HepG2 (cell line): ENCODE results near the gene DIP2C. TPM values are rescaled to one million over a fixed set of nuclear protein-coding genes. Genes with fewer than 3 reads are reported as not detected.
A peak's percentile ranks its signal among the peaks of the same experiment; 100 is the strongest.

Experiments
- ASH2L ChIP-seq: fragments of 300-600, 200-600 bp; sonication (generic); IDR thresholded peaks from 2 replicates; pipeline ENCODE4 v1.7.0; 2017; ENCODE audit warnings: low read depth, mild to moderate bottlenecking, moderate library complexity, mixed read lengths, low read length; ENCODE audit not compliant: insufficient read length
- ETV5 ChIP-seq: IDR thresholded peaks from 2 replicates; pipeline ENCODE4 v1.6.1; 2018; ENCODE audit warnings: missing biosample characterization, missing genetic modification reagents, inconsistent platforms, borderline replicate concordance
- JDP2 ChIP-seq: sonication (generic); formaldehyde crosslinking; IDR thresholded peaks from 2 replicates; pipeline ENCODE4 v1.8.1; 2022; ENCODE audit warnings: missing genetic modification reagents, borderline replicate concordance
- MIER3 ChIP-seq: IDR thresholded peaks from 2 replicates; pipeline ENCODE4 v1.6.1; 2016; ENCODE audit warnings: missing compliant biosample characterization, borderline replicate concordance
- MXD3 ChIP-seq: IDR thresholded peaks from 2 replicates; pipeline ENCODE4 v1.6.1; 2016; ENCODE audit warnings: mild to moderate bottlenecking, missing biosample characterization, missing genetic modification reagents
- NR2F6 ChIP-seq, 2 experiments: IDR thresholded peaks; 2 replicates each; pipeline ENCODE4 v1.6.1; 2016; ENCODE audit warnings: antibody characterized with exemption in 1 of 2, mild to moderate bottlenecking in 1 of 2
- PATZ1 ChIP-seq: sonication (generic); formaldehyde crosslinking; IDR thresholded peaks from 2 replicates; pipeline ENCODE4 v1.4.0; 2020; ENCODE audit warnings: missing genetic modification reagents
- PBX3 ChIP-seq: sonication (generic); formaldehyde crosslinking; IDR thresholded peaks from 2 replicates; pipeline ENCODE4 v1.8.1; 2023; ENCODE audit warnings: missing genetic modification reagents, inconsistent platforms, borderline replicate concordance
- PRMT3 ChIP-seq: sonication (generic); formaldehyde crosslinking; IDR thresholded peaks from 2 replicates; pipeline ENCODE4 v1.8.1; 2022; ENCODE audit warnings: low read depth, mild to moderate bottlenecking, moderate library complexity, missing genetic modification reagents, borderline replicate concordance
- RXRB ChIP-seq: IDR thresholded peaks from 2 replicates; pipeline ENCODE4 v1.6.1; 2016; ENCODE audit warnings: borderline replicate concordance, missing genetic modification reagents, missing compliant biosample characterization
- SIX4 ChIP-seq: sonication (generic); formaldehyde crosslinking; IDR thresholded peaks from 2 replicates; pipeline ENCODE4 v1.4.0; 2020; ENCODE audit warnings: missing genetic modification reagents
- ZBTB3 ChIP-seq: sonication (generic); formaldehyde crosslinking; IDR thresholded peaks from 2 replicates; pipeline ENCODE4 v1.4.0; 2020; ENCODE audit warnings: low read depth, mild to moderate bottlenecking, moderate library complexity, missing genetic modification reagents, borderline replicate concordance
- ZFP91 ChIP-seq: sonication (generic); formaldehyde crosslinking; IDR thresholded peaks from 2 replicates; pipeline ENCODE4 v1.9.0; 2022; ENCODE audit warnings: missing genetic modification reagents, mild to moderate bottlenecking, borderline replicate concordance
- ZKSCAN1 ChIP-seq: fragments of 150-350 bp; IDR thresholded peaks from 2 replicates; pipeline ENCODE4 v1.6.1; 2014; ENCODE audit warnings: low read length
- ZMYM3 ChIP-seq: sonication (generic); formaldehyde crosslinking; IDR thresholded peaks from 2 replicates; pipeline ENCODE4 v1.5.1; 2020; ENCODE audit warnings: mild to moderate bottlenecking, missing genetic modification reagents
- ZNF337 ChIP-seq: sonication (generic); formaldehyde crosslinking; IDR thresholded peaks from 2 replicates; pipeline ENCODE4 v1.5.1; 2020; ENCODE audit warnings: missing genetic modification reagents, low read depth, mild to moderate bottlenecking, borderline replicate concordance
- ZNF513 ChIP-seq: sonication (generic); formaldehyde crosslinking; conservative IDR thresholded peaks from 2 replicates; pipeline ENCODE4 v1.5.0; 2020; ENCODE audit warnings: missing genetic modification reagents
- ZNF563 ChIP-seq: sonication (generic); formaldehyde crosslinking; IDR thresholded peaks from 2 replicates; pipeline ENCODE4 v1.8.0; 2022; ENCODE audit warnings: mild to moderate bottlenecking, moderate library complexity, missing genetic modification reagents
- ZNF614 ChIP-seq: IDR thresholded peaks from 2 replicates; pipeline ENCODE4 v1.6.1; 2018; ENCODE audit warnings: missing biosample characterization, missing genetic modification reagents, inconsistent platforms, borderline replicate concordance
- ZNF768 ChIP-seq: sonication (generic); formaldehyde crosslinking; IDR thresholded peaks from 2 replicates; pipeline ENCODE4 v1.4.0; 2020; ENCODE audit warnings: missing genetic modification reagents
- ZNF777 ChIP-seq: sonication (generic); formaldehyde crosslinking; IDR thresholded peaks from 2 replicates; pipeline ENCODE4 v1.4.0; 2020; ENCODE audit warnings: missing genetic modification reagents
- ZNF883 ChIP-seq: sonication (generic); formaldehyde crosslinking; IDR thresholded peaks from 2 replicates; pipeline ENCODE4 v1.5.1; 2020; ENCODE audit warnings: mild to moderate bottlenecking, missing genetic modification reagents; ENCODE audit errors: not compliant biosample characterization
- polyA plus RNA-seq, 8 experiments: library from polyadenylated mRNA; depleted of rRNA in 3 of 8; stranded (reverse) in 7 of 8; unstranded in 1 of 8; fragments of >200 nt; fragmentation: Illumina TruSeq in 4 of 8; extraction: Trizol in 4 of 8; gene quantifications; 2 replicates each; pipeline versions ENCODE4 v1.2.1 to v1.2.3, GENCODE V29; 2011 to 2016; ENCODE audit warnings: low read depth in 4 of 8, missing spikeins in 1 of 8, mixed read lengths in 1 of 8; ENCODE audit not compliant: insufficient read depth in 1 of 8
- total RNA-seq, 5 experiments: library from RNA; depleted of rRNA; stranded (reverse); fragments of >200 nt; fragmentation: Illumina TruSeq; extraction: Trizol; gene quantifications; 2 replicates each; pipeline ENCODE4 v1.2.3, GENCODE V29; 2016; ENCODE audit warnings: low read depth in 1 of 5

The DIP2C gene
- total and polyA plus RNA-seq, 2 of the 13 experiments (the other 11 are each of a cell fraction or from before 2014, with no cell fraction given), result 2.2 to 2.7 TPM

GRCh38 chr10:649798-650440 lies 39.5 kb downstream of the DIP2C start (continued):
- no peak for TF ChIP-seq PBX3 (CRISPR knock-in tag)
- no peak for TF ChIP-seq ZMYM3
- TF ChIP-seq ZKSCAN1, result no peak
- TF ChIP-seq ZNF513 (CRISPR knock-in tag), result no peak
- no peak for TF ChIP-seq PRMT3
- TF ChIP-seq ZFP91 (CRISPR knock-in tag), result peak; percentile 88
- TF ChIP-seq PATZ1 (CRISPR knock-in tag), result peak; percentile 88
- peak; percentile 62 for TF ChIP-seq ASH2L
- peak; percentile 16; the same call in 1 of the 2 replicates for TF ChIP-seq ZNF768 (CRISPR knock-in tag)
- TF ChIP-seq ZNF337 (CRISPR knock-in tag), result peak; percentile 51; the same call in 1 of the 2 replicates
- TF ChIP-seq MIER3, result peak; percentile 31; the same call in 1 of the 2 replicates
- TF ChIP-seq ZNF563 (CRISPR knock-in tag), result peak; percentile 53; the same call in 1 of the 2 replicates
- TF ChIP-seq ZBTB3 (CRISPR knock-in tag), result no peak
- peak; percentile 36; the same call in 1 of the 2 replicates for TF ChIP-seq RXRB (CRISPR knock-in tag)
- peak; percentile 56; the same call in 1 of the 2 replicates for TF ChIP-seq SIX4 (CRISPR knock-in tag)
- TF ChIP-seq JDP2, result no peak
- TF ChIP-seq ZNF883, result peak; percentile 35
- TF ChIP-seq ZNF777, result peak; percentile 37; the same call in 1 of the 2 replicates
- TF ChIP-seq MXD3 (CRISPR knock-in tag), result 0 out of 2 replicates have a peak, but pooled peaks have one; percentile 5
- TF ChIP-seq ZNF614 (CRISPR knock-in tag), result no peak
- 0 out of 2 replicates have a peak, but pooled peaks have one; percentile 11 for TF ChIP-seq NR2F6 (IDR thresholded peaks at IDR 0.05)
- TF ChIP-seq NR2F6 (CRISPR knock-in tag; IDR thresholded peaks at IDR 0.05), result no peak
- TF ChIP-seq ETV5 (CRISPR knock-in tag), result peak; percentile 81
